GM12873 (cell line): ENCODE measurements around the gene NMUR1.

Source experiments
- CTCF ChIP-seq: IDR thresholded peaks from 2 replicates; pipeline ENCODE4 v1.5.1; 2012; ENCODE audit warnings: low read depth, mild to moderate bottlenecking, moderate library complexity, low read length, control low read depth; ENCODE audit not compliant: insufficient read depth; ENCODE audit errors: missing control alignments

Gene NMUR1

GRCh38 chr2:231546014-231546715 lies 15.9 kb upstream of the NMUR1 start:
- TF ChIP-seq CTCF: no peak

- no peak for TF ChIP-seq CTCF
These were observed 15.1 kb upstream of the NMUR1 start for GRCh38 chr2:231545105-231545902.

DNA sequence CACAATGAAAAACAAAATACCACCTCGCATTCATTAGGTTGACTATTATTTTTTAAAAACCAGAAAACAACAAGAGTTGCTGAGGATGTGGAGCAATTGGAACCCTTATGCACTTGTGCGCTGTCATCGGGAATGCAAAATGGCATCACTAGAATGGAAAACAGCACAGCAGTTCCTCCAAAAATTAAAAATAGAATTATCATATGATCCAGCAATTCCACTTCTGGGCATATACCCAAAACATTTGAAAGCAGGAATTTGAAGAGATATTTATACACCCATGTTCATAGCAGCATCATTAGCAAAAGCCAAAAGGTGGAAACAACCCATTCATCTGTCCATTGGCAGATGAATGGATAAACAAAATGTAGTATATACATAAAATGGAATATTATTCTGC lies 11.9 kb upstream of the NMUR1 start:
- TF ChIP-seq CTCF: no peak

DNA sequence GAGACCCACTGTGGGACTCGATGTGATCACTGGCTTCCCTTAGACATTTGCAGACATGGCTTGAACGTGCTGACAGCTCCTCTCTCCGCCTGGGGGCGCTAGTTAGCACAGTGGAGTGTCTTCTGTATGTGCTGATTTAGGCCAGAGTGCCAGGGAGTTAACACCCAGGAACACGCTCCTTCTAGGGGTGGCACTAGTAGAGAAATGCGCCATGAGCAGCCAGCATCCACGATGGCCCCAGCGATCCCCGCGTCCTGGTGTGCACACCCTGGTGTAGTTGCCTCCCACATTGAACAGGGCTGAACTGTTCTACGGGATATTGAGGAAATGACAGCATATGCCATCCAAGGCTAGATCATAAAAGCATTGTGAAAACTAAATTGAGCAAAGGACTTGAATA lies 11.4 kb upstream of the NMUR1 start:
- peak; percentile 41 for TF ChIP-seq CTCF

DNA sequence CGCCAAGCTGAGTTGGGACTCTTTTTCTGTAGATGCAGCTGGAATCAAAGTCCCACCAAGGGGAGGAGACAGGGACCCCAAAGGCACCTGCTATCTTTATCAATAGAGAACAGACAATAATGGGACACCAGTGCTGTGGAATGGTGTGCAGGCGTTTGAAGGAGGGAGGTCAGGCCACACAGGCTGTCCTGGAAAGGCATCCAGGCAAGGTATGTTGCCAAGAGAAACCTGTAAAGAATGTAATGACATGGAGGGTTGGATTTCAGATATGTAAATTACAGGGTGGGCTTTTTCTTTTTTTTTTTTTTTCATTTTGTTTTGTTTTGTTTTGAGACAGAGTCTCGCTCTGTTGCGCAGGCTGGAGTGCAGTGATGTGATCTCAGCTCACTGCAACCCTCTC lies 9.7 kb upstream of the NMUR1 start:
- no peak for TF ChIP-seq CTCF

GRCh38 chr2:231535961-231536360 lies 5.7 kb upstream of the NMUR1 start:
- no peak for TF ChIP-seq CTCF

GRCh38 chr2:231533777-231534125 lies 3.5 kb upstream of the NMUR1 start:
- no peak for TF ChIP-seq CTCF
